K562 (cell line): ENCODE results near the gene PLEKHH2. TPM values are rescaled to one million over a fixed set of nuclear protein-coding genes. Genes with fewer than 3 reads are reported as not detected.

Experiments
- ATAC-seq: fragments of 200-7000 bp; cut with Tn5 transposase; 3 replicates; pipeline ENCODE4 v1.9.1; 2020; ENCODE audit warnings: moderate library complexity
- BruUV-seq: library from RNA; stranded (reverse); fragments of 400-500 nt; replicated peaks from 2 replicates; lab custom pipeline; 2021; lab: Mats Ljungman, UMichigan
- CTCF ChIA-PET: fragments of 300-600 bp; formaldehyde crosslinking; extraction: SDS; loops from one replicate; lab custom pipeline; 2021; ENCODE audit warnings: low intra/inter-chr PET ratio; lab: Yijun Ruan, JAX
- POLR2A ChIA-PET: fragments of 300-600, 350-650 bp; sonication (Branson Sonifier 250); formaldehyde crosslinking; extraction: SDS; loops from one replicate; lab custom pipeline; 2021; ENCODE audit warnings: antibody characterized with exemption, inconsistent platforms; lab: Yijun Ruan, JAX
- DNase-seq, 4 experiments: peaks; one replicate each; pipeline versions ENCODE4 v3.0.0 to v3.0.0-alpha.2; 2011 to 2018; ENCODE audit warnings: low spot score in 3 of 4, mixed read lengths in 3 of 4; ENCODE audit errors: extremely low read depth in 1 of 4
- FAIRE-seq: peaks from 2 replicates; lab custom pipeline; 2011; peaks lifted over from hg19 to GRCh38; lab: Jason Lieb, UNC
- H2AFZ ChIP-seq: 2 replicates; pipeline ENCODE4 v1.6.0; 2011; ENCODE audit warnings: low read depth, low read length, control low read depth, inconsistent platforms
- H3K27ac ChIP-seq: fragments of 200-600 bp; 3 replicates; pipeline ENCODE4 v1.8.0; 2011; ENCODE audit warnings: low read depth, mild to moderate bottlenecking, control low read depth, inconsistent platforms, low read length, moderate library complexity, mixed read lengths; ENCODE audit errors: extremely low read depth
- H3K27me3 ChIP-seq, 2 experiments: fragments of 300-600 bp in 1 of 2; 2 replicates in 1 of 2; 3 replicates in 1 of 2; pipeline versions ENCODE4 v1.6.0 to v1.8.0; 2011; ENCODE audit warnings: inconsistent platforms in 2 of 2, low read length in 2 of 2, mild to moderate bottlenecking in 1 of 2, mixed read lengths in 1 of 2, moderate library complexity in 1 of 2; ENCODE audit not compliant: control insufficient read depth in 2 of 2, insufficient read depth in 2 of 2
- H3K36me3 ChIP-seq: fragments of 300-600 bp; 3 replicates; pipeline ENCODE4 v1.8.0; 2011; ENCODE audit warnings: mild to moderate bottlenecking, low read length, inconsistent platforms; ENCODE audit not compliant: control insufficient read depth, insufficient read depth
- H3K4me1 ChIP-seq, 2 experiments: fragments of 200-600 bp in 1 of 2; replicated peaks in 1 of 2; 2 replicates in 1 of 2; 3 replicates in 1 of 2; pipeline versions ENCODE4 v1.5.1 to v1.8.0; 2011; ENCODE audit warnings: inconsistent platforms in 2 of 2, low read length in 2 of 2, mild to moderate bottlenecking in 1 of 2, mixed read lengths in 1 of 2, moderate library complexity in 1 of 2; ENCODE audit not compliant: control insufficient read depth in 2 of 2, insufficient read depth in 2 of 2
- H3K4me2 ChIP-seq: 2 replicates; pipeline ENCODE4 v1.6.1; 2011; ENCODE audit warnings: low read length, control low read depth, inconsistent platforms, mixed read lengths; ENCODE audit not compliant: insufficient read depth
- H3K4me3 ChIP-seq: fragments of 200-600 bp; sonication (generic), shearing (Covaris generic); 2 replicates; pipeline ENCODE4 v1.5.1; 2016; ENCODE audit warnings: control low read depth, inconsistent platforms
- H3K79me2 ChIP-seq: fragments of 200-600 bp; 3 replicates; pipeline ENCODE4 v1.8.0; 2011; ENCODE audit warnings: low read length, inconsistent platforms; ENCODE audit not compliant: control insufficient read depth, insufficient read depth
- H3K9ac ChIP-seq, 2 experiments: 2 replicates each; pipeline versions ENCODE4 v1.6.0 to v1.6.1; 2011; ENCODE audit warnings: low read depth in 2 of 2, low read length in 2 of 2, control low read depth in 1 of 2, inconsistent platforms in 1 of 2, mild to moderate bottlenecking in 1 of 2, mixed read lengths in 1 of 2; ENCODE audit not compliant: insufficient read depth in 1 of 2
- H3K9me1 ChIP-seq: one replicate; pipeline ENCODE4 v1.6.0; 2011; ENCODE audit warnings: inconsistent platforms, mild to moderate bottlenecking, low read length, moderate library complexity; ENCODE audit not compliant: control insufficient read depth, insufficient read depth
- H3K9me3 ChIP-seq: replicated peaks from 2 replicates; pipeline ENCODE4 v1.5.1; 2011; ENCODE audit warnings: low read depth, low read length, inconsistent platforms; ENCODE audit not compliant: control insufficient read depth, insufficient read depth
- H4K20me1 ChIP-seq: replicated peaks from 2 replicates; pipeline ENCODE4 v1.6.1; 2011; ENCODE audit warnings: low read length, inconsistent platforms, mixed read lengths; ENCODE audit not compliant: control insufficient read depth, insufficient read depth
- IRF2 ChIP-seq: sonication (generic); formaldehyde crosslinking; IDR thresholded peaks from 2 replicates; pipeline ENCODE4 v1.8.1; 2022; ENCODE audit warnings: mild to moderate bottlenecking, missing genetic modification reagents
- JUN ChIP-seq, 2 experiments: sonication (generic) in 1 of 2; formaldehyde crosslinking in 1 of 2; IDR thresholded peaks; 2 replicates each; pipeline versions ENCODE4 v1.6.1 to v1.8.0; 2012 to 2022; ENCODE audit warnings: borderline replicate concordance in 2 of 2, mild to moderate bottlenecking in 2 of 2, improper control_type of control experiment in 1 of 2, low read depth in 1 of 2, low read length in 1 of 2, missing genetic modification reagents in 1 of 2
- NR2F6 ChIP-seq: fragments of 450-650 bp; formaldehyde crosslinking; IDR thresholded peaks from 2 replicates; pipeline ENCODE4 v1.4.0; 2020; ENCODE audit warnings: mild to moderate bottlenecking
- ZBED1 ChIP-seq: IDR thresholded peaks from 2 replicates; pipeline ENCODE4 v1.6.1; 2014
- ZNF75A ChIP-seq: fragments of 450-650 bp; formaldehyde crosslinking; IDR thresholded peaks from 2 replicates; pipeline ENCODE4 v1.4.0; 2020; ENCODE audit warnings: mild to moderate bottlenecking
- WGBS: fragments of 100-300 bp; shearing (Covaris generic); methylation state at CpG from one replicate; pipeline ENCODE4 v1.1.6; 2016; ENCODE audit warnings: low coverage, mixed read lengths; ENCODE audit not compliant: insufficient coverage; ENCODE audit errors: missing lambda C conversion rate; 5-methylcytosine and 5-hydroxymethylcytosine counted together
- in situ Hi-C: fragments of 300-500 bp; cut with MboI; formaldehyde crosslinking; loops from 4 replicates; pipeline ENCODE4 v1.15.0; 2018; ENCODE audit warnings: inconsistent platforms, mixed read lengths
- intact Hi-C: fragments of 100-400 bp; cut with micrococcal nuclease; formaldehyde crosslinking; loops from 2 replicates; pipeline ENCODE4 v1.14.2; 2022
- polyA plus RNA-seq, 8 experiments: library from polyadenylated mRNA; depleted of rRNA in 4 of 8; stranded (reverse) in 5 of 8; unstranded in 3 of 8; fragments of >200 nt; fragmentation: Nextera tagmentation in 2 of 8; fragmentation: Illumina TruSeq in 1 of 8; extraction: Ambion mirVana in 2 of 8; extraction: Trizol in 1 of 8; gene quantifications; 2 replicates each; pipeline versions ENCODE4 v1.2.1 to v1.2.3, GENCODE V29; 2011 to 2014; ENCODE audit warnings: inconsistent platforms in 1 of 8, missing spikeins in 1 of 8
- total RNA-seq, 7 experiments: library from RNA; depleted of rRNA in 6 of 7; stranded (reverse); fragments of >200 nt in 6 of 7; fragmentation: Illumina TruSeq in 2 of 7; extraction: Trizol in 2 of 7; gene quantifications; 2 replicates each; pipeline versions ENCODE4 v1.2.1 to v1.2.3, GENCODE V29; 2011 to 2021; ENCODE audit warnings: low replicate concordance in 1 of 7
- TF ChIP-seq, protein P1 (sequence below): fragments of 250-450 bp; sonication (Bioruptor Pico); IDR thresholded peaks from 2 replicates; pipeline ENCODE4 v1.5.0; 2021
- TF ChIP-seq, protein P2 (sequence below): fragments of 450-650 bp; formaldehyde crosslinking; IDR thresholded peaks from 2 replicates; pipeline ENCODE4 v1.4.0; 2020; ENCODE audit warnings: mild to moderate bottlenecking, mixed read lengths
- TF ChIP-seq, protein P3 (sequence below): fragments of 250-450 bp; sonication (Bioruptor Pico); IDR thresholded peaks from 2 replicates; pipeline ENCODE4 v1.5.0; 2020; ENCODE audit warnings: mild to moderate bottlenecking

The PLEKHH2 gene
- total and polyA plus RNA-seq, 9 of the 15 experiments (the other 6 are each of a cell fraction or from before 2014, with no cell fraction given), result 0.77 to 13.5 (median 2.7) TPM

DNA sequence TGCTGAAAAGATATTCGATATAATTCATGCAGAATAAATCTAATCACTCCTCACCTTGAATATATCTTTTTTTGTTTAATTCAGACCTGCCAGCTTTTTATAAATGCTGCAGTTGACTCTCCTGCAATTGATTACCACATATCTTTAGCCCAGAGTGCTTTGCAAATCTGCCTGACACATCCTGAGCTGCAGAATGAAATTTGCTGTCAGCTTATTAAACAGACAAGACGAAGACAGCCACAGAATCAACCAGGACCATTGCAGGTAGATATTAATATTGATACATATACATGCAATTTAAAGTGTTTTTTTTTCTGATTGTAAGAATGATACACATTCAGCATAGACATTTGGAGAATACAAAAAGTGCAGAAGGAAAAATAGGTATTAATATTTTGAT lies 101.2 kb downstream of the PLEKHH2 start:
- no peaks in the 10 kb centered on the region for H3K79me2 ChIP-seq
- H3K36me3 ChIP-seq, result no peaks in the 10 kb centered on the region
- no peak for FAIRE-seq
- no peaks in the 10 kb centered on the region for H3K9me1 ChIP-seq
- H3K4me1 ChIP-seq, result peaks cover 5 to 7% of the 10 kb centered on the region in 2 experiments; a peak in 3 of 5 replicates
- ChIA-PET CTCF (no interaction called here), POLR2A (interaction anchor here (1.3 kb wide), 1 partner anchor 13 kb away, joined by 6 read pairs; no protein-coding TSS in a partner anchor)
- no peak overlapping the region for H3K4me3 ChIP-seq
- H2AFZ ChIP-seq, result no peak overlapping the region
- no peak overlapping the region for H3K27ac ChIP-seq
- intact Hi-C loops (no loop called here), in situ Hi-C loops (no loop called here)
- WGBS, result 41% methylated on average over 2 of the region's 2 CpGs
- no peak for TF ChIP-seq NR2F6
- no peak for TF ChIP-seq IRF2 (CRISPR knock-in tag)
- TF ChIP-seq, protein P1, sequence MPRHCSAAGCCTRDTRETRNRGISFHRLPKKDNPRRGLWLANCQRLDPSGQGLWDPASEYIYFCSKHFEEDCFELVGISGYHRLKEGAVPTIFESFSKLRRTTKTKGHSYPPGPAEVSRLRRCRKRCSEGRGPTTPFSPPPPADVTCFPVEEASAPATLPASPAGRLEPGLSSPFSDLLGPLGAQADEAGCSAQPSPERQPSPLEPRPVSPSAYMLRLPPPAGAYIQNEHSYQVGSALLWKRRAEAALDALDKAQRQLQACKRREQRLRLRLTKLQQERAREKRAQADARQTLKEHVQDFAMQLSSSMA (CRISPR knock-in tag), result no peak
- no peak for TF ChIP-seq ZNF75A
- H3K9ac ChIP-seq, result no peak overlapping the region
- H3K27me3 ChIP-seq, result no peaks in the 10 kb centered on the region
- BruUV-seq, result no TSS peak
- H4K20me1 ChIP-seq, result no peaks in the 10 kb centered on the region
- H3K9me3 ChIP-seq, result no peaks in the 10 kb centered on the region
- H3K4me2 ChIP-seq, result no peak overlapping the region
- ATAC-seq, result no peak
- no peak for DNase-seq

DNA sequence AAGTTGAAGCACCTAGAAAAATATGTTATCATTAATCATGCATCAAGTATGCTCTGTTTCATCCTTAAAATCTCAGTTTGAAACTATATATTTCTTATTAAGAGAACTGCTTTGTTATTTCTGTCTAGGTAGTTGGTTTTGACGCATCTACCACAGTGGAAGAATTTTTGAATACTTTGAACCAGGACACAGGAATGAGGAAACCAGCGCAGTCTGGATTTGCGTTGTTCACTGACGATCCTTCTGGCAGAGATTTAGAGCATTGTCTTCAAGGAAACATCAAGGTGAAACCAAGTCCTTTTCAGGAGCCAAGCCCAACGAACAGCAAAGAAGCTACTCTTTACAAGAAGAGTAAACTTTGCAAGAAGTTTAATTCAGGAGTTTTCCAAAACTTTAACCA lies 106.6 kb downstream of the PLEKHH2 start:
- ATAC-seq (no peak), FAIRE-seq (no peak), DNase-seq (no peak)
- POLR2A ChIA-PET, result interaction anchor here (0.6 kb wide), 1 partner anchor 1044 kb away, joined by 3 read pairs; no protein-coding TSS in a partner anchor
- H4K20me1 ChIP-seq, result no peaks in the 10 kb centered on the region
- BruUV-seq, result no TSS peak
- in situ Hi-C loops, result no loop called here
- H3K4me2 ChIP-seq, result no peak overlapping the region
- H2AFZ ChIP-seq, result no peak overlapping the region
- H3K36me3 ChIP-seq, result no peaks in the 10 kb centered on the region
- intact Hi-C loops, result no loop called here
- no peak overlapping the region for H3K4me3 ChIP-seq
- H3K79me2 ChIP-seq, result no peaks in the 10 kb centered on the region
- H3K27me3 ChIP-seq, result no peaks in the 10 kb centered on the region
- H3K9me1 ChIP-seq, result no peaks in the 10 kb centered on the region
- TF ChIP-seq, protein P2, sequence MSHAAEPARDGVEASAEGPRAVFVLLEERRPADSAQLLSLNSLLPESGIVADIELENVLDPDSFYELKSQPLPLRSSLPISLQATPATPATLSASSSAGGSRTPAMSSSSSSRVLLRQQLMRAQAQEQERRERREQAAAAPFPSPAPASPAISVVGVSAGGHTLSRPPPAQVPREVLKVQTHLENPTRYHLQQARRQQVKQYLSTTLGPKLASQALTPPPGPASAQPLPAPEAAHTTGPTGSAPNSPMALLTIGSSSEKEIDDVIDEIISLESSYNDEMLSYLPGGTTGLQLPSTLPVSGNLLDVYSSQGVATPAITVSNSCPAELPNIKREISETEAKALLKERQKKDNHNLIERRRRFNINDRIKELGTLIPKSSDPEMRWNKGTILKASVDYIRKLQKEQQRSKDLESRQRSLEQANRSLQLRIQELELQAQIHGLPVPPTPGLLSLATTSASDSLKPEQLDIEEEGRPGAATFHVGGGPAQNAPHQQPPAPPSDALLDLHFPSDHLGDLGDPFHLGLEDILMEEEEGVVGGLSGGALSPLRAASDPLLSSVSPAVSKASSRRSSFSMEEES, result no peak
- TF ChIP-seq JUN (IDR thresholded peaks at IDR 0.05; ENCODE audit: borderline replicate concordance, low read depth, low read length) (no peak), JUN (CRISPR knock-in tag; IDR thresholded peaks at IDR 0.05; ENCODE audit: borderline replicate concordance) (no peak), ZBED1 (no peak)
- TF ChIP-seq, protein P3, sequence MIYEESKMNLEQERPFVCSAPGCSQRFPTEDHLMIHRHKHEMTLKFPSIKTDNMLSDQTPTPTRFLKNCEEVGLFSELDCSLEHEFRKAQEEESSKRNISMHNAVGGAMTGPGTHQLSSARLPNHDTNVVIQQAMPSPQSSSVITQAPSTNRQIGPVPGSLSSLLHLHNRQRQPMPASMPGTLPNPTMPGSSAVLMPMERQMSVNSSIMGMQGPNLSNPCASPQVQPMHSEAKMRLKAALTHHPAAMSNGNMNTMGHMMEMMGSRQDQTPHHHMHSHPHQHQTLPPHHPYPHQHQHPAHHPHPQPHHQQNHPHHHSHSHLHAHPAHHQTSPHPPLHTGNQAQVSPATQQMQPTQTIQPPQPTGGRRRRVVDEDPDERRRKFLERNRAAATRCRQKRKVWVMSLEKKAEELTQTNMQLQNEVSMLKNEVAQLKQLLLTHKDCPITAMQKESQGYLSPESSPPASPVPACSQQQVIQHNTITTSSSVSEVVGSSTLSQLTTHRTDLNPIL (CRISPR knock-in tag), result no peak
- no peaks in the 10 kb centered on the region for H3K4me1 ChIP-seq
- H3K27ac ChIP-seq, result no peak overlapping the region
- 58% methylated on average over 5 of the region's 5 CpGs for WGBS
- CTCF ChIA-PET, result no interaction called here
- H3K9ac ChIP-seq, result no peak overlapping the region
- H3K9me3 ChIP-seq, result no peaks in the 10 kb centered on the region
